ES-I3 (cell line): Measurements from ENCODE around the gene SLC39A11.

ENCODE experiments used
- H3K36me3 ChIP-seq: 2 replicates; pipeline ENCODE4 v1.6.1; 2013; ENCODE audit warnings: mild to moderate bottlenecking, low read length, control low read depth, moderate library complexity; ENCODE audit not compliant: insufficient read depth
- H3K4me1 ChIP-seq: 2 replicates; pipeline ENCODE4 v1.6.1; 2013; ENCODE audit warnings: mild to moderate bottlenecking, control low read depth, low read length; ENCODE audit not compliant: insufficient read depth
- H3K9ac ChIP-seq: 2 replicates; pipeline ENCODE4 v1.6.1; 2013; ENCODE audit warnings: low read depth, mild to moderate bottlenecking, low read length, moderate library complexity
- H3K9me3 ChIP-seq: 2 replicates; pipeline ENCODE4 v1.6.1; 2013; ENCODE audit warnings: mild to moderate bottlenecking, low read length, moderate library complexity; ENCODE audit not compliant: control insufficient read depth, insufficient read depth

SLC39A11 gene

GRCh38 chr17:72609501-72609900 lies 483.0 kb downstream of the SLC39A11 start:
- H3K9ac ChIP-seq = no peak overlapping the region
- H3K9me3 ChIP-seq = no peaks in the 10 kb centered on the region
- H3K36me3 ChIP-seq = no peaks in the 10 kb centered on the region
- H3K4me1 ChIP-seq = peaks cover 9% of the 10 kb centered on the region

- Histone ChIP-seq H3K36me3 (no peaks in the 10 kb centered on the region), H3K4me1 (peaks cover 6% of the 10 kb centered on the region; the same call in 1 of the 2 replicates), H3K9ac (no peak overlapping the region), H3K9me3 (no peaks in the 10 kb centered on the region)
These were observed 484.1 kb downstream of the SLC39A11 start for GRCh38 chr17:72608436-72608835.

GRCh38 chr17:72606656-72607055 lies 485.8 kb downstream of the SLC39A11 start:
- peaks cover 11% of the 10 kb centered on the region for H3K4me1 ChIP-seq
- H3K9me3 ChIP-seq = no peaks in the 10 kb centered on the region
- H3K9ac ChIP-seq = no peak overlapping the region
- H3K36me3 ChIP-seq = no peaks in the 10 kb centered on the region

- Histone ChIP-seq H3K9me3 (no peaks in the 10 kb centered on the region), H3K9ac (no peak overlapping the region), H3K36me3 (no peaks in the 10 kb centered on the region), H3K4me1 (peaks cover 11% of the 10 kb centered on the region)
These were observed 486.9 kb downstream of the SLC39A11 start for GRCh38 chr17:72605543-72605942.

GRCh38 chr17:72604518-72604917 lies 488.0 kb downstream of the SLC39A11 start:
- peaks cover 11% of the 10 kb centered on the region for H3K4me1 ChIP-seq
- H3K9ac ChIP-seq = no peak overlapping the region
- no peaks in the 10 kb centered on the region for H3K9me3 ChIP-seq
- H3K36me3 ChIP-seq = no peaks in the 10 kb centered on the region

- H3K9me3 ChIP-seq = no peaks in the 10 kb centered on the region
- H3K4me1 ChIP-seq = peaks cover 11% of the 10 kb centered on the region
- H3K36me3 ChIP-seq = no peaks in the 10 kb centered on the region
- H3K9ac ChIP-seq = peak overlapping the region; percentile 4; the same call in 1 of the 2 replicates
These were observed 488.9 kb downstream of the SLC39A11 start for GRCh38 chr17:72603420-72604242.

GRCh38 chr17:72602517-72603419 lies 489.7 kb downstream of the SLC39A11 start:
- Histone ChIP-seq H3K9ac (peak overlapping the region; percentile 4; the same call in 1 of the 2 replicates), H3K4me1 (peaks cover 11% of the 10 kb centered on the region), H3K9me3 (no peaks in the 10 kb centered on the region), H3K36me3 (no peaks in the 10 kb centered on the region)

GRCh38 chr17:72600934-72601333 lies 491.6 kb downstream of the SLC39A11 start:
- no peaks in the 10 kb centered on the region for H3K36me3 ChIP-seq
- no peaks in the 10 kb centered on the region for H3K9me3 ChIP-seq
- H3K9ac ChIP-seq = no peak overlapping the region
- H3K4me1 ChIP-seq = peaks cover 11% of the 10 kb centered on the region

GRCh38 chr17:72599891-72600290 lies 492.6 kb downstream of the SLC39A11 start:
- no peaks in the 10 kb centered on the region for H3K36me3 ChIP-seq
- peaks cover 11% of the 10 kb centered on the region for H3K4me1 ChIP-seq
- no peak overlapping the region for H3K9ac ChIP-seq

GRCh38 chr17:72598695-72599094 lies 493.8 kb downstream of the SLC39A11 start:
- Histone ChIP-seq H3K9me3 (no peaks in the 10 kb centered on the region), H3K4me1 (peaks cover 11% of the 10 kb centered on the region), H3K36me3 (no peaks in the 10 kb centered on the region), H3K9ac (no peak overlapping the region)

More at GRCh38 chr17:72599891-72600290, 492.6 kb downstream of the SLC39A11 start:
- H3K9me3 ChIP-seq = no peaks in the 10 kb centered on the region

- Histone ChIP-seq H3K9ac (no peak overlapping the region), H3K4me1 (peaks cover 2% of the 10 kb centered on the region), H3K36me3 (no peaks in the 10 kb centered on the region), H3K9me3 (no peaks in the 10 kb centered on the region)
These were observed 495.0 kb downstream of the SLC39A11 start for GRCh38 chr17:72597354-72598087.
